OCI-M1 (cell line): ENCODE results near the gene ADGRD1.

Source experiments
- DNase-seq: peaks from one replicate; lab custom pipeline; 2025; lab: John Stamatoyannopoulos, UW

ADGRD1 gene

DNA sequence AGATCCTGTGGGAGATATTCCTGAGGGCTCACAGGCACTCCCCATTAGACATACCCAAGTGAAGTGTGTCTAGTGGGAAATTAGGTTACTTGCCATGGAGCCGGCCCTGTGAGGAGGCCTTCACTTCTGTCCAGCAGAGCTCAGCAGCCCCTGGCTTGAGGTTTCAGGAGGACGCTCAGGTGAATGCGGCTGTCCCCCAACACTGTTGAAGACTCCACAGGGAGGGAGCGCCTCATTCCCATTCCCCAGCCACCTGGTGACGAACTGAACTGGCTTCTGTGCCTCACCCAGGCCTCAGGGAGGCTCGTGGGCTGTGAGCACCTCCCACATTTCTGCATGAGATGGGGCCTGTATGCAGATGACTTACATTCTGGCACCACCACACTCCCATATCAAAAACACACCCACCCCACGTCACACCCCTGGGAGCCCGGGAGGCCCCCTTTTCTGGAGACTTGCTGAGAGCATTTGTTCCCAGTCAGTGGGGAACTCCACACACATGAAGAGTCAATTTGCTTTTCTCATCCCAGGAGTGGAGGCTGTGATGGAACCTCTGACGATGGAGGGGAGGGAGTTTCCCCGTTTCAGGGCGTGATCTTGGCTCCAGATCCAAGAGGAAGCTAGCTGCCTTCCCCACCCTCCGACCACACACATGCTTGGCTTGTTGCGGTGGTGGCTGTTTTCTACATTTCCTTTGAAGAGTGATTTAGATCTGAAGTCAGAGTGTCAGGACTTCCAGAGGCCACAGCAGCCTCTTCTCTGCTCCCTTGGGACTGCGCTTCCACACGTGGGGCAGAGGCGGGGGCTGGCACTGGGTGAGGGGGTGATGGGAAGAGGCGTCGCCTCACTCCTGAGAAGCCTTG, 120.7 kb downstream of the ADGRD1 start:
- no peak for DNase-seq

DNA sequence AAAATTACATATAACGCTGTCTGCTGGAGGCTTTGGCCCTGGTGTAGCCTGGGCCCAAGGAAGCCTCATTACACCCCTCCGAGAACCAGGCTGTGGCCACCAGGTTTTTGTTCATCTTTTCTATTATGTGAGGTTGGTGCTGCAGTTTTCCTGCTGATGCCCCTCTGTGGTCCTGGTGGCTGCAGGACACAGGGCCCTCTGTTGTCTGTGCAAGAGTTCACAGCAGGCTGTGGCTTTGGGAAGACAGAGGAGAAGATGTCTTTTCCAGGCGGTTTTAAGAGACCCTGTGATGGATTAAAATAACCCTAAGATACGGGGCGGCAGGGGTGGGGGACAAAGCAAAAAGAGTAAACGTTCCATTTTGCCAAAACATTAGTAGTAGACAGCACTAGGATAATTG, 121.5 kb downstream of the ADGRD1 start:
- no peak for DNase-seq

DNA sequence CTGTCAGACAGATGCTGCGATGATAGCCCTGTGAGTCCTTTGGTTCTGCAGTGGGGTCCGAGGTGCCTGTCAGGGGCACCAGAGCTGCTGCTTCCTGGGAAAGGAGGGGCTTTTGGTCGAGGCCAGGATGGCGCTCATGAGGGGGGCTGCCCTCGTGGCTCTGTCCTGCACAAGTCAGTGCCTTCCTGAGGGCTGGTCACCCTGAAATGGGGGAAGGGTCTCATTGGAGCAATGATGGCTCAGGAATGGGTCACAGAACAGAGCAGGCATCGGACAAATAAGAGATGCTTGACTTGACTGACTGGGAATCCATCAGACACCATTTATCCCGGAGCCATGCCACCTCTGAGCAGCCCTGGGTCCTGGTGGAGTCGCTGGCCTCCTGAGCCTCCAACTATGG, 121.9 kb downstream of the ADGRD1 start:
- DNase-seq: no peak

DNA sequence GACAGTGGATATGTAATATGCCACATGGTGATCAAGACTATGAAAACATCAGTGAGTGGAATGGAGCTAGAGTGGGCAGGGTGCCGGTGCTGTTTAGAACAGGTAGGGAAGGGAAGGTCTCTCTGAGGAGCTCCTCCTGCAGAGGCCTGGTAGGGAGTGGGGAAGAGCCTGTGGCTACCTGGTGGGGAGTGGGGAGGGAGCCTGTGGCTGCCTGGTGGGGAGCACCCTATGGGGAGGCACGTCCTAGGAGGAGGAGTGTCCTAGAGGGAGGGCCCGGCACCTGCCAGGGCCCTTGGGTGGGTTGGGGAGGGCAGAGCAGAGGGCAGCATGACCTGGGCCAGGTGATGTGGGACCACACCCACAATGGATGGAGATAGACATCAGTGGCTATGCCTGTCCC, 122.6 kb downstream of the ADGRD1 start:
- DNase-seq: no peak

DNA sequence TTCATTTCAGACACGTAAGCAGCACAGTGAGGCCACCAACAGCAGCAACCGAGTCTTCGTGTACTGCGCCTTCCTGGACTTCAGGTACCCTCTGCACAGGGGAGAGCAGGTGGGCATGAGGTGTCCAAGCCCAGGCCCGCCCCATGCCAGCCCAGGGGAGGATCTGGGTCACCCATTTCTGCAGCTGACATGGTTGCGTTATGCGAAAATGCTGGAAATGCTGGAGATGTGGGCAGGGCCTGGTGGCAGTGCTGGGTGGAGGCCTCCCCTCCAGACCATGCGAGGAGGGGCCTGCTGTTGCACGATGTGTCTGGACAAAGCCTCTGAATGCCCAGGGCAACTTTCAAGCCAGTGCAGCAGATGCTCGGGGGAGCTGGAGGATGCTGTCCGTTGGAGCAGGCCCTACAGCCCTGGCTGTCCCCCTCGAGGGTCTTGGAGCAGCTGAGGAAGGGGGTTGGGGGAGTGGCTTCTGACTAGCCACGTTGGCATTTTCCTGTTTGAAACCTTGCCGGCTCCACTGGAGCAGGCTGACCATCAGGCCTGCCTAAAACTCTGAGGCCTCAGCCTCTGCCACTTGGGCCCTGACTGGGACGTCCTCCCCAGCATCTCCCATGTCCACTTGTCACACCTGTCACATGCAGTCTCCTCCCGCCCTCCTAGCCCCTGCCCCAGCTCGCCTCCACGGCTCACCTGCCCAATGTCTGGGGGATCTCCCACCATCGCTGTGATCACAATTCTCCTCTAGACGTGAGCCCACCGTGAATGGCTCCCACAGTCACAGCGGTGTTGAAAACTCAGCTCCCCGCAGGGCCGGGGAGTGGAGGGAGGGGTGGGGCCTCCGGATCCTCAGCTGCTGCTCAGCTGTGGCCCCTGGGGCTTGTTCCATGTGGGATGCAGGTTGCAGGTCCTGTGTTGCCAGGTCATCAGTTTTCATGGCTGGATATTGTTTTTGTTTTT, 123.4 kb downstream of the ADGRD1 start:
- no peak for DNase-seq

DNA sequence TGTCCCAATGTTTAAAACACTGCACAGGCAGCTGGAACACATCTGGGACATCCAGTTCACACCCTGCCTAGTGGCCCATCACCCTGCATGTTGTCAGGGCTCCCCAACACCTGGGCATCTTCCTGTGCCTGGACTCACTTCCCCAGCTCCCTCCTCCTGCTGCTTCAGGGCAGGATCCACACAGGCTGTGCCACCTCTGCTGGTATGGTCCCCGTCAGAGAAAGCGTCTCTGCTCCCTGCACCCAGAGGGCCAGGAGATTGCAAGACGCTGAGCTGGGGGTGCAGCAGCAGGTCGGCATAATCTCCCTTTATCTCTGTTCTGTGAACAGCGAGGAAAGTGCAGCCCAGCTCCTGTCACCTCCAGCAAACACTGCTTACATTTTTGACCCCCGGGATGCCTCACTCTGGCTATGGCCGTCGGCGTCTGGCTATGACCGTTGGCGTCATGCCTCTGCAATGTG, 124.3 kb downstream of the ADGRD1 start:
- DNase-seq: no peak

DNA sequence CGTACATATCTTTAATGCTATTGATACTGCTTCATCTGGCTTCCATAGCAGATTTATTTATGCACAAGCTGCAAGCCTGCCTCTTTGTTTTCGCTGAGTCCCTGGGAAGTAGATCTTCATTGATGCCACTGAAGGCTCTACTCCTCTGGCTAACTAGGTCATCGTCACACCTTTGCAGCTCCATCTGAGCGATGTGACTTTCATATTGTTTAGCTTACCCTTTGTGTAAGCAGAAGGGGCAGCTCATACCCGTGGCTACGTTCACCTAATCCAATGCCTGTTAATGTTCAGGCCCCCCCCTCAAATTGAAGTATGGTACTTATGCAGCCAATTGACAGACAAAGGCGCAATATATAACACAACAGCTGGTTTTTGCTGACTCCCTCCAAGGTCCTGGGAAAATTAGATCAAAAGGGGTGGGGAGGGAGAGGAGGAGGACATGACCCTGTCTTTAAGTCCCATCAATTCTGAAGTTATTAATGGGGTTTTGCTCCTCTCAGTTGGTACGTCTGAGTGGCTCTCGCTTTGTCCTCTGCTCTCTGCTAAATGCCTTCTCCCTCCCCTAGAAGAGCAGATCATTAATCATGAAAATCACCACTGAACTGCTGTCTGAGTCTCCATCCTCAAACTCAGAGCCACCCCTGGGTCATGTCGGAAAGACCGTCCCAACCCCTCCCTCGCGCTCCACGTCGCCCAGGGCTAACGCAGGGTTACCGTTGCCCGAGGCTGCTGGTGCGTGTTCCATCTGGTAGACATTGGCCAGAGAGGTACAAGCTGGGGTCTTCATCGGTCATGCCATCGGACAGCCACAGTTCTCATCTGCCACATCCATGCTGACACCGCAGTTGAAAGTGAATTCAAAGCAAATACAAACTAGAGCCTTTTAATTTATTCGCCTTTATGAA, 128.8 kb downstream of the ADGRD1 start:
- no peak for DNase-seq

DNA sequence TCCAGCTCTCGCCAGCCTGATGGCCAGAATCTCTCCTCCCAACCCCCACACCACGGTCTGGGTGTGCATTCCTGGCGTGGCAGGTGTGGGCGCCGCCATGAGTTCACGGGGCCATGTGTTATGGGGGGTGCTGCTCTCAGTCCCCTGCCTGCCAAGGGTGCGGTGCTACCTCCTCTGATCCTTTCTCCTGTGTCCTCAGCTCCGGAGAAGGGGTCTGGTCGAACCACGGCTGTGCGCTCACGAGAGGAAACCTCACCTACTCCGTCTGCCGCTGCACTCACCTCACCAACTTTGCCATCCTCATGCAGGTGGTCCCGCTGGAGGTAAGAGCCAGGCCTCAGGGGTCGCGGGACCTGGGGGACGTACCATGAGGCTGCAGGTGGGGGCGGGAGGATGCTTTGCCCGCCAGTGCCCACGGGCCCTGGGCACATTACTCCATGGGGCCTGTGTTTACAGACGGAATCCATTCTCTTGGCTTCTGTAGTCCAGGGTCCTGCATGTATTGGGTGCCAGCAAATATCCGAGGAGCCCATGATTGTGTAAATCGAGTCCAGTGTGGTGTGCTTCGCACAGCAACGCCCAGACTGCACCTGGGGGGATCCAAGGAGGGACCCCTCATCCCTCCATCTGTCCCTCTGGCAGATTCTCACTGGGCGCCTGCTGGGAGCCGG, 130.8 kb downstream of the ADGRD1 start:
- DNase-seq: no peak

DNA sequence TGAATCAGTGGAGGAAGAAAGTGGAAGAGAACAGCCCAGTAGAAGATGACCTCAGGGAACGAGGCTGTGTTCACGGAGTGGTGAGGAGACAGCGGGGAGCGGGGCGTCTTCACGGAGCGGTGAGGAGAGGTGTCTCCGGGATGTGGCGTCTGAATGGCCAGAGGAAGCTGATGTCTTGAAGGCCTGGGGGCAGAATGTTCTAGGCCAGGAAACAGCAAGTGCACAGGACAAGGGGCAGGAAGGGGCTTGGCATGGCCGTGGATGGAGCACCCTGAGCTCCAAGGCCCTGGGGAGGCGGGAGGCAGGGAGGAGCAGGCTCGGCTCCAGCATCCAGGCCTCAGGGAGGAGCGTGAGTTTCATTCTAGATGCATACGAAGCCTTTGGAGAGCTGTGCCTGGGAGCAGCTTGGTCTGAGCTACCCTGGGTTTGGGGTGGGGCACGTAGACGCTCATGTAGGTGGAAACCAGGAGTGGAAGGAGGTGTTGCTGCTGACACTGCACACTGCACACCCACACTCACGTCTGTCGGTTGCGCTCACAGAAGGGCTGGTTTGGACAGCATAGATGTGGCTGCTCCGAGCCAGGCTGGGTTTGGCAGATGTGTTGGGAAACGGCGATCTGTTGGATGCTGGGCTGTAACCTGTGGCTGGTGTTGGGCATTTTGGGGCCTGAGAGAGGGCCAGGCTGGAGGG, 131.6 kb downstream of the ADGRD1 start:
- DNase-seq: no peak

DNA sequence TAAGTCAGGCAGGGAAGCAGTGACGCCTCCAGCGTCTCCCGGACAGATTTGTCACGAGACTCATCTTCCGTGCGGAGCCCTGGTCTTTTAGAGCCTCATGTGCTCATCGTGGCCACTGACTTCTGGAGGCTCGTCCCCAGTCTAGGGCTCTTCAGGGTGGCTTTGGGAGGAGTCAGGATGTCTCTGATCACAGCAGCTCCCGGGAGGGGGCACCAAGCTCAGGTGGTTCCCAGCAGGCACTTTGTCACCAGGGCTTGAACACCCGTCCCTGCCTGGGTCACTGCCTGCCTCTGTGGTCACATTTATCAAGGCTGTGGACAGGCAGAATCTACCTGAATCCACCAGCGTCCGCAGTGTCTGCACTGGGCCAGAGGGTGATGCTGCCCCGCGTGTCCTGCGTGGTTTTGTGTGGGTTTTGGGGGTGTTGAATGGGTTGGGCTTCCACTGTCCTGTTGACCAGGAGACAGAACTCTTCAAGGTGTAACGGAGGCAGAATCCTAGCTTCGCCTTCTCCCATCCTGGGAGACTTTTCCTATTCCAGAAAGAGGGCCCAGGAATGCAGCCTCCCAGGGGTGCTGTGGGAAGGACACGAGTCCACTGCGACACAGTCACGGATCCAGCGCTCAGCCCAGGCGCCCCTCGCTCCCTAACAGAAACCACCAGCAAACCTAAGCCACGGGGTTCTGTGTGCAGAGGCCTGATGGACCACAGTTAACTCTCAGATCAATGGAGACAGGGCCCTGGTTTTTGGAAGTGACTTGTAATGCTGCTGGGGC, 132.3 kb downstream of the ADGRD1 start:
- no peak for DNase-seq

DNA sequence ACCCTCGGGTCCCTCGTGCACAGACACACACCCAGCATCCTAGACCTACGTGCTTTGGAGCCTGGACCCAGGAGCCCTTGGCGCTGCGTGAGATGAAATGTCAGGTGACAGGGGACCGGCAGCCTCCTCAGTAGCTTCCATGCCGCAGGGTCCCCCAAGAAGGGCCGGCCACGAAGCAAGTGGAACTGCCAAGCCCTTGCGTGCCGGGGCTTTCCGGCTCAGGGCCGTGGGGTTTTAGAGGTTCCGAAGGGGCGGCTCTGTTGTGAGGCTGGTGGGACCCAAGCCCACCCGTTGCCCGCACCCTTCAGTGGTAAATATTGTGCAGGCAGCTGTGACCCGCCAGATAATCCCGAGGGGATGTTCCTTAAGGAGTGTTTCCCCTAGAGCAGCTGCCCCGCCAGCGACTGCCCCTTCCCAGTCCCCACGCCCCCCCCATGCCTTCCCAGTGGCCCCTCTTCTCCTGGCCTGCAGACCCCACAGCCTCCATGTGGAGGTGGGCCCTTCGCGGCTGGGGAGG, 133.7 kb downstream of the ADGRD1 start:
- no peak for DNase-seq

DNA sequence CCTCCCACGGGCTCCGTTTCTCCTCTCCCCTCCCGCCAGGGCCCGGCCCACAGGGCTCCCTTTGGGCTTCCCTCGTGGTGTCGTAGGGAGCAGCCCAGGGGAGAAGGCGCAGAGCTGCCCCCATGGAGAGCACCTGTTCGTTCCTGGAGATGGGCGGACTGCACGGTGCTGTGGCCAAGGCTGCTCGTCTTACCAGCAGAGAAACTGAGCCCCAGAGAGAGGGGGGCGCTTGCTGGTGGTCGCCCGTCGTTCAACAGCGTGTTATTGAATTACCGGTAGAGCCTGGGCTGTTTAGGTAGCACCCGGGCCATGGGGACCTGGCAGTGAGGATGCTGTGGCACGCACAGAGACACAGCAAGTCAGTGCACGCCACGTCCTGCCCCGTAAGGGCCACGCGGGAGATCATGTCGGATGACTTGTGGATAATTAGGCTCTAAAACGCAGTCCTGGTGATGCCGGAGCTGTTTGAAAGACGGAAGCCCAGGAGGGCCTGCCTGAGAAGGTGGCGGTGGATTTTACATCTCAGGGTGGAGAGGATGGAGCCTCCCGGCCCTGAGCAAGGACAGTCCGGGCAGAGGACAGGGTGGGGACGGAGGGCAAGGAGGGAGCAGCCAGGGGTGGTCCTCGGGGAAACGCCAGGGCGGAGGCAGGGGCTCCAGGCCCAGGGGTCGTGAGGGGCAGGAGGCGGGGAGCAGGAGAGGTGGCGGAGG, 134.4 kb downstream of the ADGRD1 start:
- no peak for DNase-seq

DNA sequence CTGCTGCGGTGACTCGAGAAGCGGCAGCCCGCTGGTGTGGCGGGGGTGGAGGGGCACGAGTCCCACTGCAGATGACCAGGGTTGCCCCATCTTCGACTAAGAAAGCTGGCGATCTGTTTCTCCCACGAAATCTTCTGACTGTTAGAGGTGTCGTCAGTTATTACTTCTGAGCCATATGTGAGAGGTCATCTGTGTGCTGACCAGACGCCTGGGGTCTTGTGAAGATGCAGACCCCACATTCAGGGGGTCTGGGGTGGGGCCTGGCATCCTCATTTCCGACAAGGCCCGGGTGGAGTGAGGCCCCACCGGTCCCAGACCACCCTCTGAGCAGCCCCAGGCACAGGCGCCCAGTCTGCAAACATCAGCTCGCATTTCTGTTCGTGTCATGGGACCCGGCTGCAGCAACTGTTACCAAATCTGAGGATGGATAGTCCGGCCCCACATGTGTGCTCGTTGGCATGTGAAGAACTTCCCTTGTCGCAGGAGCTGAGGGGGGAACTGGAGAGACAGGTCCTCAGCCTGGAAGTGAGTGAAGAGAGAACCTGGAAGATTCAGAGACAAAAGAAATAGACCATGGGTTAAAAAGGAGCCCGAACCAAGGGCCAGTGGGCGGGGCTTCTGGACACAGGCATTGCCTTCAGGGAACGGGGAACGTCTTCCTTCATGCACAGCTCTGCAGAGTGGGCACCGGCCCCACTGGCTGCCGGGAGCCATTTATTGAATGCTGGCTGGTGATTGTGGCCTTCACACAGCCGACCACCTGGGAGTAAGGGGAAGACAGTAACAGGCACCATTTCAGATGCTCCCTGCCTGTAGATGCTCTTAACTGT, 135.2 kb downstream of the ADGRD1 start:
- DNase-seq: no peak

DNA sequence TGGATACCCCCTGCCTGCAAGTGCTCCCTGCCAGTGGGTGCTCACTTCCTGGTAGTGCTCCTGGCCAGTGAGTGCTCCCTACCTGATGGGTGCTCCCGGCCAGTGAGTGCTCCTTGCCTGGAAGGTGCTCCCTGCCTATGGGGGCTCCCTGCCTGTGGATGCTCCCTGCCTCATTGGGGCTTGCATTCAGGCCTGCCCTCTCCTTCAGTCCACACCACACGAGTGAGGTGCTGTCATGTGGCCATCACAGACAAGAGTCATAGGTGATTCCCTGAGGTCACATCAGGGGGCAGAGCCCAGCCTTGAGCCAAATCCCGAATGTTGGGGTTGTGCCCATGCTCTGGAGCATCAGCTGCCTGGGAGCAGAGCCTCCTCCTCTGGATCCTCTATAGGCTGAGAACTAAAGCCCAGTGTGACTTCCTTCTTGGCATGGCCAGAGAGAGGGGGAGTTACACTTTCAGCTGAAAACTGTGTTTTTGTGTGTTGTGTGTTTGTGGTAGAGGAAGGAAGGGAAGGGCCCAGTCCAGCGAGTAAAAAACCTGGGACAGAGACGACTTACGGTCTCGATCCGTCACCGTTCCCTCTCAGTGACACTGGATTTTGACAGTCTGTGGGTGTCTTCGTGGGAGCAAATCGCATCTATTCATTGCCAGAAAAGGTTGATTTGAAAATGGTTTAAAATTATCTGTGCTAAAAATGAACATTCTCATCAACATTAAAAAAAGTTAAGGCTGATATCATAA, 136.0 kb downstream of the ADGRD1 start:
- DNase-seq: no peak

DNA sequence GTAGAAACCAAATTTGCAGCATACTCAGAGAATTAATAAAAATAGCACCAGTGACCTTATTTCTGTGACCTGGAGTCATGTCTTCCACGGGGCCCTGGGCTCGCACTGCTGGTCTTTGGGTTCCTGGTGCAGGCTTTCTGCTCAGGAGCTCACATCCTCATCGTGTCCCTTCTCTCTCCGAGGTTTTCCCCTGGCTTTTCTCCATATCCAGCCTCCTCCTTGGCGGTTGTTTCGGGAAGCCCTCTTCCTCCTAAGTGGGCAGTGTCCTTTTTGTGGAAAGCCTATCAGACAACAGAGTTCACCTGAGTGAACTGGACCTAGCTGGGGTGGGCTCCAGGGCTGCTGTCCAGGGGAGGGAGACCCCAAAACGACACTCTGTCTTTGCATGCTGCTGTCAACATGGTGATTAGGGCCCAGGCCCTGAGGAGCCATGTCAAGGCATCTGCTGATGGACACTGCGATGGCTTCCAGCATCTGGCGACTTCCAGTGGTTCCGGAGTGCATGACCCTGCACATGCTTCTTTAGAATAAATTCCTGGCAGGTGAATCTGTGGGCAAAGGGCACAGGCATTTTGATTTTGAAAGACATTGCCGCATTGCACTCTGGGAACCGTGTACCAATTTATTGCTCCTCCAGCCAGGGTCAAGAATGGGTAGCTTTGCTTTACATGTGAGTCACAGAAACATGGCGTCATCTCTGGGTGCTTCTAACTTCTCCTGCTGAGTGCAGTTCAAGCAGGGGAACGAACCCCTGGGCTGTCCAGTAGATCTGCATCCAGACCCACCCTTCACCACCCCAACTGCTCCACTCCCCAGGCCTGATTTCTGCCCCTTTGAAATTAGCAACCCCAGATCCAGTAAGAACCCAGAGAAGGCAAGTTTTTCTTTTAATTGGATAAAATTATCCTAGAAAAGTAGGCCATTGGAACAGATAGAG, 136.8 kb downstream of the ADGRD1 start:
- DNase-seq: no peak

DNA sequence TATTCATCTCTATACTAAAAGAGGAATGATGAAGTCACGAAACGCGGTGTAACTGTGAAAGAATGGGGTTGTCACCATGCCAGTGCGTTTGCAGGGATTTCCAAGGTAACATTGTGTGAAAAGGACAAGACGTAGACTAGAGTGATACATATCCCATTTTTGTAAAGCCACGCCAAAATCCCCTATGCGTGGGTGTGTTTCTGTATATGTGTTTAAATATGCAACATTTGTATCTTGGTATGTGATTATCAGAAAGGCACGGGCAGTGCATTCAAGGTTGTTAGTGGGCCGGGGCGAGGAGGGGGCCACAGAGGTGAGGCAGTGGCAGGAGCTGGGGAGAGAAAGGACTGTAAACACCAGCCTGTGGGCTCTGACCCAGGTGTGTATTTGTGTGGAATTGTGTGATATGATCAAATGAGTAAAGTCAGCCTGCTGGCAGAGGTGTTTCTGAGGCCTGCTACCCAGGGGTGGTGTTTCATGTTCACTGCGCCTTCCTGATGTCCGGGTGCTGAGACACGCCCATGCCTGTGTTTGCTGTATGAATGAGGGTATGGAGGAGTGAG, 137.8 kb downstream of the ADGRD1 start:
- no peak for DNase-seq
